ENCODE measurements around the gene LSR.
A peak's percentile ranks its signal among the peaks of the same experiment; 100 is the strongest.

Gene LSR

GRCh38 chr19:35290381-35291127 lies 41.8 kb downstream of the LSR start:
- no peak for DNase-seq

DNA sequence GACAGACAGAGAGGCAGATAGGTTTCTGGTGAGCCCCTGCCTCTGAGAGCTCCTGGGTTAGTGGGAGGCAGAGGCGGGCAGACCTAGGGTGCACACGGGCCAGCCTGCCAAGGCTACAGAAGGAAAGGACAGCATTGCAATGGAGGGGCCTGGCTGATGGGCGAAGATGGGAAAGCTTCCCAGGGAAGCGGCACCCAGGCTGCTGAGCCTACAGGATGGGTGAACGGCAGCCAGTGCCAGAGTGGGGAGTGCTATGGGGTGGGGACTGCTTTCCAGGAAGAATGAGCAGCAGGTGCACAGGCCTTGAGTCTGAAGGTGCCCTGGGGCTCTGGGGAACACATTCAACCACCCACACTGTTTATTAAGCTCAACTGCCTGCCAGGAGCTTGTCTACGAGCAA lies 42.5 kb downstream of the LSR start:
- no peak for DNase-seq

- no peak for DNase-seq
These were observed 43.1 kb downstream of the LSR start, which contains the start of gene MAG for GRCh38 chr19:35291916-35292315. Gene MAG, plus strand, starts transcription at chr19:35292161. Its CDS starts 3,248 bp downstream, at chr19:35295409.

DNA sequence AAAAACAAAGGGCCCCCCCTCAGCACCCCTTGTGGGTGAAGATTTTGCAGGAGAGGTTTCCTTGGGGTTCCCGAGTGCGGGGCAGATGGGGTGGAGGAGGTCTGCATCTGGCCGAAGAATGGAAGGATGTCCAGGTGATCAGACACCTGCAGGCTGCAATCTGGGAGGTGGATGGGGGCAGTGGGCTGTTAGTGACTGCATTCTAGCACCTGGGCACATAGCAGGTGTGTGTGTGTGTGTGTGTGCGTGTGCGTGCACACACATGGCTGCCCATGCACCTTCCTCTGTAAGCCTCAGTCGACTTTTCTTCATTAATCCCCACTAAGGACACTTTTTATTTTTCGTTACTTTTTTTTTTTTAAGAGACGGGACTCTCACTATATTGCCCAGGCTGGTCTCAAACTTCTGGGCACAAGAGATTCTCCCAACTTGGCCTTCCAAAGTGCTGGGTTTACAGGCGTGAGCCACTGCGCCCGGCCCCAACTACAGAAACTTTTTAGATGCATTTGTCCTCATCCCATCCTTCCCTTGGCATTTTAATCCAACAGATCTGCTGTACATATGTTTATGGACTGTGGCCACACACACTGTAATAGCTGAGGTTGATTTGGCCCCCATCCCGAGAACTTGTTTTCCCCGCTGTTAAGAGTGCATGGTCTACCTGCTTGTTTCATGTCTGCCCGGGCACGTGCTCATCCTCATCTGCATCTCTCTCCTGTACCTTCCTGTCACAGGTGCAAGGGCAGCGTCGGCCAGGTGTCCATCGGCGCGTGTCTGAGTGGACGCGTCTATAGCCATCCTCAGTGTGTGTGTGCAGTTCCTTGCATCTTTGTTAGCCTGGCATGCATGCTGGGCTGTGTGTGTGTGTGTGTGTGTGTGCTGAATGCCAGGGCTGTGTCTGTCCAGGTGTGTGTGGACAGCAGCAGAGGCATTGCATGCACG lies 43.9 kb downstream of the LSR start:
- no peak for DNase-seq

- DNase-seq = no peak
These were observed 44.5 kb downstream of the LSR start for GRCh38 chr19:35293363-35293739.

DNA sequence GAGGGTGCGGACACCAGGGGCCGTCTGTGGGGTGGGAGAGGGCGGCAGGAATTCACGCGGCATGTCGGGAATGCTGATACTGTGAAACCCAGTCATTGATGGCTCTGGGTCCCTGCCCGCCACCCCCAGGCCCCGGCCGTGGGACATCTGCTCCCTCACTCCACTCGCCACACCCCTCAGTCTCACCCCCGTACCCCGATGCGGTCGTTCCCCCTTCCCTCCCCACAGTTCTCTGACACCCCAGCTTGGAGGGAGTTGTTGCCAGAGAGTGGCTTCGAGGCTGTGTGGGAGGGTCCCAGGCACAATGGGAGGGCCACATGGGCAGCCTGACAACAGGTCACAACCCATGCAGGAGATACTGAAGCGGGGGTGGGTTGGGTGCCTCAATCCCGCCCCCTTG lies 45.0 kb downstream of the LSR start:
- no peak for DNase-seq

GRCh38 chr19:35294328-35294727 lies 45.5 kb downstream of the LSR start:
- DNase-seq = no peak

GRCh38 chr19:35294859-35295791 lies 46.3 kb downstream of the LSR start:
- DNase-seq = no peak

GRCh38 chr19:35295792-35296462 lies 47.1 kb downstream of the LSR start:
- DNase-seq = peak; percentile 20

DNA sequence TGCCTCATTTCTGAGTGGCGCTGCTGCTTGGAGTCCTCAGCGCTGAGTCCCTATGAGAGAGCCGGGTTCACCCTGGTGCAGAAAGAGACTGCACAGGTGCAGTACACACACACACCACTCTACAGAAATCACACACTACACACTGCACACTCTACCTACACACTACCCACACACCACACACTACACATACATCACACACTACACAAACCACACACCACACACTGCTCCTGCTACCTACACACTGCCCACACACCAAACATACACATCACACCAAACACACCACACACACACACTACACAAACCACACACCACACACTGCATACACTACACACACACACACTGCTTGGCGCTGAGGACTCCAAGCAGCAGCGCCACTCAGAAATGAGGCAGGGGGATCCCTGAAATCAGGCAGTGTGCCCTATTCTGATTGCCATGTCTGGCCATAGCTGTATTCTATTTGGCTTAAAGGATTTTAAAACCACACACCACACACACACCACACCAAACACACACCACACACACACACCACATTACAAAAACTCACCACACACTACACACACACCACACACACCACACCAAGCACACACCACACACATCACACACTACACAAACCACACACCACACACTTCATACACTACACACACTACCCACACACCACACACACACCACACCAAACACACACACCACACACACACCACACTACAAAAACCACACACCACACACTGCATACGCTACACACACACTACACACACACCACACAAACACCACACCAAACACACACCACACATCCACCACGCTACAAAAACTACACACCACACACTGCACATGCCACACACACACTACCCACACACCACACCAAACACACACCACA lies 48.1 kb downstream of the LSR start:
- no peak for DNase-seq

GRCh38 chr19:35297515-35297848 lies 48.7 kb downstream of the LSR start:
- DNase-seq = no peak

GRCh38 chr19:35297922-35298321 lies 49.1 kb downstream of the LSR start:
- DNase-seq = no peak

DNA sequence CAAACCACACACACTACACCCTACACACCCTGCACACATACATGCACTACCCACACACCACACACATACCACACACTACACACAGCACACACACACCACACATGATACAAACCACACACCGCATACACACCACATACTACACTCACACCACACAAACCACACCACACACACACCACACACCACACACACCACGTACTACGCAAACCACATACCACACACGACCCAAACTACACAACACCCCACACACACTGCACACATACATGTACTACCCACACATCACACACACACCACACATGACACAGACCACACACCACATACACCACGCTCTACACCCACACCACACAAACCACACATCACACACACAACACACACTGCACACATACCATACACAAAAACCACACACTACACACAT lies 49.8 kb downstream of the LSR start:
- DNase-seq = no peak

DNA sequence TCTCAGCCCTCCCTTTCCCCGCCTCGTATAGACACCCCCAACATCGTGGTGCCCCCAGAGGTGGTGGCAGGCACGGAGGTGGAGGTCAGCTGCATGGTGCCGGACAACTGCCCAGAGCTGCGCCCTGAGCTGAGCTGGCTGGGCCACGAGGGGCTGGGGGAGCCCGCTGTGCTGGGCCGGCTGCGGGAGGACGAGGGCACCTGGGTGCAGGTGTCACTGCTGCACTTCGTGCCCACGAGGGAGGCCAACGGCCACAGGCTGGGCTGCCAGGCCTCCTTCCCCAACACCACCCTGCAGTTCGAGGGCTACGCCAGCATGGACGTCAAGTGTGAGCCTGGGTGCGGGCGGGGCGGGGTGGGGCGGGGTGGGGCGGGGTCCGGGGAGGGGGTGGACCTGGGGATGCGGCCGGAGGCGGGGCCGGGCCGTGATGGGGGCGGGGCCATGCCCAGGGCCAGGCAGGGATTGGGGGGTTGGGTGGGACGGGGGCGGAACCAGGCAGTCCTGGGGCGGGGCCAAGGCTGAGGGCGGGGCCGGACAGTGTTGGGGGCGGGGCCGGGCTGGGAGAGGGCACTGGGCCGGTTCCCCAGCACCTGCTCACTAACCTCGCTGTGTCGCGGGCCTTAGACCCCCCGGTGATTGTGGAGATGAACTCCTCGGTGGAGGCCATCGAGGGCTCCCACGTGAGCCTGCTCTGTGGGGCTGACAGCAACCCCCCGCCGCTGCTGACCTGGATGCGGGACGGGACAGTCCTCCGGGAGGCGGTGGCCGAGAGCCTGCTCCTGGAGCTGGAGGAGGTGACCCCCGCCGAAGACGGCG lies 50.9 kb downstream of the LSR start:
- no peak for DNase-seq

- no peak for DNase-seq
These were observed 51.5 kb downstream of the LSR start for GRCh38 chr19:35300339-35300649.

- DNase-seq = no peak
These were observed 53.2 kb downstream of the LSR start for GRCh38 chr19:35301961-35302360.

GRCh38 chr19:35302446-35302845 lies 53.6 kb downstream of the LSR start:
- no peak for DNase-seq

- DNase-seq = no peak
These were observed 54.6 kb downstream of the LSR start for GRCh38 chr19:35303357-35303915.

- DNase-seq = no peak
These were observed 55.2 kb downstream of the LSR start for GRCh38 chr19:35304036-35304435.

GRCh38 chr19:35305181-35305580 lies 56.4 kb downstream of the LSR start:
- no peak for DNase-seq

Data from CD4-positive, alpha-beta T cell treated with Interleukin-21 for 1 hour (primary cell).